Common myeloid progenitor, CD34-positive (primary cell): ENCODE measurements around the gene CACNA1B.

Source experiments
- CTCF ChIA-PET: fragments of 350-600 bp; sonication (Branson Sonifier 250); formaldehyde crosslinking; loops from one replicate; lab custom pipeline; 2021; ENCODE audit warnings: antibody characterized with exemption; lab: Charles Lee
- POLR2A ChIA-PET: fragments of 350-600 bp; sonication (Branson Sonifier 250); formaldehyde crosslinking; loops from one replicate; lab custom pipeline; 2021; ENCODE audit warnings: antibody characterized with exemption; lab: Charles Lee
- DNase-seq, 3 donors: peaks; one replicate each; pipeline versions ENCODE4 v3.0.0 to v3.0.0-alpha.2; 2013
- H3K27ac ChIP-seq, 2 experiments: 1 replicate in 1 of 2; 2 replicates in 1 of 2; pipeline ENCODE4 v1.7.0; 2013; ENCODE audit warnings: inconsistent platforms in 2 of 2, low read length in 2 of 2, mild to moderate bottlenecking in 2 of 2, low read depth in 1 of 2, moderate library complexity in 1 of 2; ENCODE audit not compliant: severe bottlenecking in 2 of 2, insufficient read depth in 1 of 2, poor library complexity in 1 of 2
- H3K27me3 ChIP-seq, 5 experiments: replicated peaks in 2 of 5; 1 replicate in 3 of 5; 2 replicates in 2 of 5; pipeline versions ENCODE4 v1.6.1 to v1.7.0; 2013; ENCODE audit warnings: low read length in 4 of 5, mild to moderate bottlenecking in 2 of 5, moderate library complexity in 2 of 5, inconsistent platforms in 1 of 5; ENCODE audit not compliant: insufficient read depth in 5 of 5, control insufficient read depth in 4 of 5
- H3K36me3 ChIP-seq, 4 experiments: 1 replicate in 2 of 4; 2 replicates in 2 of 4; pipeline versions ENCODE4 v1.6.1 to v1.7.0; 2013; ENCODE audit warnings: low read length in 3 of 4, control low read depth in 1 of 4, mild to moderate bottlenecking in 1 of 4; ENCODE audit not compliant: control insufficient read depth in 4 of 4, insufficient read depth in 4 of 4
- H3K4me1 ChIP-seq, 4 experiments: 1 replicate in 3 of 4; 2 replicates in 1 of 4; pipeline versions ENCODE4 v1.6.1 to v1.7.1; 2013; ENCODE audit warnings: low read length in 3 of 4, mild to moderate bottlenecking in 3 of 4, control low read depth in 1 of 4, inconsistent platforms in 1 of 4, moderate library complexity in 1 of 4; ENCODE audit not compliant: control insufficient read depth in 4 of 4, insufficient read depth in 4 of 4; ENCODE audit errors: control extremely low read depth in 1 of 4
- H3K4me3 ChIP-seq, 7 experiments: 1 replicate in 4 of 7; 2 replicates in 3 of 7; pipeline versions ENCODE4 v1.5.1 to v1.7.0; 2013; ENCODE audit warnings: mild to moderate bottlenecking in 7 of 7, low read length in 6 of 7, moderate library complexity in 6 of 7, inconsistent platforms in 2 of 7, low read depth in 2 of 7, control low read depth in 1 of 7; ENCODE audit not compliant: insufficient read depth in 4 of 7, control insufficient read depth in 1 of 7; ENCODE audit errors: extremely low read depth in 1 of 7
- H3K9me3 ChIP-seq, 5 experiments: 1 replicate in 4 of 5; 2 replicates in 1 of 5; pipeline versions ENCODE4 v1.6.1 to v1.7.1; 2013; ENCODE audit warnings: low read length in 4 of 5, mild to moderate bottlenecking in 2 of 5, inconsistent platforms in 1 of 5, low read depth in 1 of 5, moderate library complexity in 1 of 5; ENCODE audit not compliant: control insufficient read depth in 4 of 5, insufficient read depth in 2 of 5; ENCODE audit errors: control extremely low read depth in 1 of 5
- WGBS: methylation state at CpG from one replicate; pipeline ENCODE4 v1.1.5; 2013; ENCODE audit not compliant: insufficient coverage; 5-methylcytosine and 5-hydroxymethylcytosine counted together

CACNA1B gene

DNA sequence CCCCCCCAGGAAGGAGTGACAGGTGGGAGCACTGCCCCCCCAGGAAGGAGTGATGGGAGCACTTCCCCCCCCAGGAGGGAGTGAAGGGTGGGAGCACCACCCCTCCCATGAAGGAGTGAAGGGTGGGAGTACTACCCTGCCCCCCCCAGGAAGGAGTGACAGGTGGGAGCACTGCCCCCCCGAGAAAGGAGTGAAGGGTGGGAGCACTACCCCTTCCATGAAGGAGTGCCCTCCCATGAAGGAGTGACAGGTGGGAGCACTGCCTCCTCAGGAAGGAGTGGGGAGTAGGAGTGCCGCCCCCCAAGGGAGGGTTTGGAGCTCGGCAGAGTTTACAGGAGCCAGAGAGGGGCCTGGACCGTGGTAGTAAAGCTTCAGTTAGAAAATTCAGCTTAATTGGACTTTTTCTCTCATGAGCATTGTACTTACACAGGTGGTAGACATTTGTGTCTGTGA is 100.7 kb downstream of the CACNA1B start:
- no peak for DNase-seq
- ChIA-PET CTCF (no interaction called here), POLR2A (interaction anchor here (1.1 kb wide), 1 partner anchor 14 kb away, joined by 3 read pairs; no protein-coding TSS in a partner anchor)
- 78% methylated on average over 2 of the region's 4 CpGs for WGBS
- Histone ChIP-seq H3K9me3 (peaks cover 0 to 11% (median 3%) of the 10 kb centered on the region in 5 experiments), H3K27me3 (peaks cover 0 to 2% (median 0%) of the 10 kb centered on the region in 5 experiments), H3K27ac (no peak overlapping the region), H3K4me3 (no peak overlapping the region), H3K36me3 (no peaks in the 10 kb centered on the region), H3K4me1 (no peaks in the 10 kb centered on the region)

DNA sequence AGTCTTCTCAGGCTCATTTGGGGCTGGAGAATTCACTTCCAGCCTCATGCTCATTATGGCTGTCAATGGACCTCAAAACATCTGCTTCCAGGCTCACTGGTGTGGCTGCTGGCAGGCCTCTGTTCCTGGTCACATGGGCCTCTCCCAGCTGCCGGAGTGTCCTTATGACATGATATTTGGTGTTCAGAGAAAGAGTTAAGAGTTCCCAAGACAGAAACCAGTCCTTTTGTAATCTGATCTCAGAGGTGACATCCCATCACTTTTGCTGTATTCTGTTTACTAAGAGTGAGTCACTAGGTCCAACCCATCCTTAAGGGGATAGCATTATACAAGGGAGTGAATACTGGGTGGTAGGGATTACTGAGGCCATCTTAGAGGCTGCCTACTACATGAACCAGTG is 104.6 kb downstream of the CACNA1B start:
- POLR2A ChIA-PET: no interaction called here
- Histone ChIP-seq H3K4me1 (no peaks in the 10 kb centered on the region), H3K27ac (no peak overlapping the region), H3K4me3 (no peak overlapping the region), H3K36me3 (no peaks in the 10 kb centered on the region), H3K27me3 (peaks cover 0 to 8% (median 0%) of the 10 kb centered on the region in 5 experiments), H3K9me3 (peaks cover 0 to 11% (median 3%) of the 10 kb centered on the region in 5 experiments)
- DNase-seq: no peak
- 100% methylated on average over 1 of the region's 1 CpG for WGBS
- CTCF ChIA-PET: no interaction called here

DNA sequence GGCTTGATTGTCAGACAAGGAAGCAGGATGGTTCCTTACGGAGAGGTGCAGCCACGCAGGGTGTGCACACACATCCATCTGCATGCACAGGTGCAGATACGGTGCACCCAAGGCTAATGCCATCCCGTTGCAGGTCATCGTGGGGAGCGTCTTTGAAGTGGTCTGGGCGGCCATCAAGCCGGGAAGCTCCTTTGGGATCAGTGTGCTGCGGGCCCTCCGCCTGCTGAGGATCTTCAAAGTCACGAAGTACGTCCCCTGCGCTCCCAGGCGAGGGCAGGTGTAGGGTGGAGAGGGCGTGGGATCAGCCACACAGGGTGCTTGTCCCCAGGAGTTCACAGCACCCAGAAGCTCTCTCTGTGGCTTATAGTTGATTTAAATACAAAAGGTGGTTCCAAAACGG is 106.4 kb downstream of the CACNA1B start:
- WGBS: 91% methylated on average over 11 of the region's 16 CpGs
- DNase-seq: no peak
- H3K36me3 ChIP-seq: no peaks in the 10 kb centered on the region
- ChIA-PET CTCF (no interaction called here), POLR2A (no interaction called here)
- H3K4me3 ChIP-seq: no peak overlapping the region
- H3K9me3 ChIP-seq: peaks cover 0 to 16% (median 3%) of the 10 kb centered on the region in 5 experiments
- H3K27ac ChIP-seq: no peak overlapping the region
- H3K4me1 ChIP-seq: no peaks in the 10 kb centered on the region
- peaks cover 0 to 16% (median 0%) of the 10 kb centered on the region in 5 experiments for H3K27me3 ChIP-seq

DNA sequence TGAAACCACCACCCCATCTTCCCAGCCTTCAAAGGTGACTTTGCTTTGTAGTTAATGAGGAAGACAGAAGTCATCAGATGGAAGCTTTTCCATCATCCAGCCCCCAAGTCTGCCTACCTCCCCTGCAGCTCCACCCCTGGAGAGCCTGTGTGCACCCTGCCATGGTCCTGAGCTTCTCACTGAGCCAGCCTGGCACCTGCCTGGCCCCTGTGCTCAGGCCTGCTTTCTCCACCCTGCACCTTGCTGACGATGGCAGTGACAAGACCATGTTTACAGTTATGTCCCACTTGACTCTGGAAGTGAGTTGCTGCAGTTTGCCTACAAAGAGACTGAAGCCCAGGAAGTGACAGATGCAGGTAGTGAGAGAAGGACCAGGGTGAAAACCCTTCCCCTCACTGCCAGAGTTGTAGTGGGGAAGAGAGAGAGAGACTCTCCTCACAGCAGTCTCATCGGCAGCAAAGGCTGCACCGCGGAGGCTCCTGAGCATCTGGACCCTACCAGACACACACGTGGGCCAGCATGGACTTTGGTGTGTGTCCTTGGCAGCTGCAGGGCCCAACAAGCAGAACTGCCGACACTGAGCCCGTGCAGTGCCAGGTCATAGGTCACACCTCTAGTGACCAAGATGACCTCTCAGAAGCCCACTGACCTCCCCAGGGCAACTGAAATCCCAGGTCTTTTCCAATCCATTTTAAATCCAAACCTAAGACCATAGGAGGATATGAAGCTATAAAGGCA is 107.1 kb downstream of the CACNA1B start:
- ChIA-PET CTCF (no interaction called here), POLR2A (no interaction called here)
- DNase-seq: no peak
- peaks cover 0 to 16% (median 3%) of the 10 kb centered on the region in 5 experiments for H3K9me3 ChIP-seq
- 100% methylated on average over 1 of the region's 7 CpGs for WGBS
- H3K27ac ChIP-seq: no peak overlapping the region
- H3K27me3 ChIP-seq: peaks cover 0 to 16% (median 0%) of the 10 kb centered on the region in 5 experiments
- H3K36me3 ChIP-seq: no peaks in the 10 kb centered on the region
- H3K4me3 ChIP-seq: no peak overlapping the region
- no peaks in the 10 kb centered on the region for H3K4me1 ChIP-seq

DNA sequence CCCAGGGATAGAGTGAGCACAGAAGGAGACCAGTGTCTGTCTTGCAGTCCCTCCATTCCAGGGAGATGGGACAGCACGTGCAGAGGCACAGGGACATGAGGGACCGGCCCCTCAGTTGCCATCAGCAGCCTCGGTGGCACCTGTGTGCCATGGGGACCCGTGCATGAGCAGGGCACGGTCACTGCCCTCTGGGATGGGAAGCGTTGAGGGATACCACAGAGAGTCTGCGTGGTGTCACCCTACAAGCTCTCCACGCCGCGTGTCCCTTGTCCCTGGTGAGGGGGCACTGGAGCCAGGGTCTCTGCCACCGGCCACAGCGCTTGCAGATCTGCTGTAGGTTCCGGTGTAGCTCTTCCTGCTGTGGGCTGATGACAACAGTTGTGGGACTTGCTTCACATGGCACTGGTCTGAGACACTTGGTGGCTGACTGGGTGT is 108.1 kb downstream of the CACNA1B start:
- Histone ChIP-seq H3K36me3 (no peaks in the 10 kb centered on the region), H3K27ac (no peak overlapping the region), H3K4me3 (no peak overlapping the region), H3K27me3 (peaks cover 0 to 24% (median 0%) of the 10 kb centered on the region in 5 experiments), H3K9me3 (peaks cover 0 to 15% (median 0%) of the 10 kb centered on the region in 5 experiments), H3K4me1 (no peaks in the 10 kb centered on the region)
- ChIA-PET CTCF (interaction anchor here (1.1 kb wide), 1 partner anchor 9 kb away, joined by 4 read pairs; no protein-coding TSS in a partner anchor), POLR2A (no interaction called here)
- DNase-seq: no peak
- 99% methylated on average over 10 of the region's 13 CpGs for WGBS

DNA sequence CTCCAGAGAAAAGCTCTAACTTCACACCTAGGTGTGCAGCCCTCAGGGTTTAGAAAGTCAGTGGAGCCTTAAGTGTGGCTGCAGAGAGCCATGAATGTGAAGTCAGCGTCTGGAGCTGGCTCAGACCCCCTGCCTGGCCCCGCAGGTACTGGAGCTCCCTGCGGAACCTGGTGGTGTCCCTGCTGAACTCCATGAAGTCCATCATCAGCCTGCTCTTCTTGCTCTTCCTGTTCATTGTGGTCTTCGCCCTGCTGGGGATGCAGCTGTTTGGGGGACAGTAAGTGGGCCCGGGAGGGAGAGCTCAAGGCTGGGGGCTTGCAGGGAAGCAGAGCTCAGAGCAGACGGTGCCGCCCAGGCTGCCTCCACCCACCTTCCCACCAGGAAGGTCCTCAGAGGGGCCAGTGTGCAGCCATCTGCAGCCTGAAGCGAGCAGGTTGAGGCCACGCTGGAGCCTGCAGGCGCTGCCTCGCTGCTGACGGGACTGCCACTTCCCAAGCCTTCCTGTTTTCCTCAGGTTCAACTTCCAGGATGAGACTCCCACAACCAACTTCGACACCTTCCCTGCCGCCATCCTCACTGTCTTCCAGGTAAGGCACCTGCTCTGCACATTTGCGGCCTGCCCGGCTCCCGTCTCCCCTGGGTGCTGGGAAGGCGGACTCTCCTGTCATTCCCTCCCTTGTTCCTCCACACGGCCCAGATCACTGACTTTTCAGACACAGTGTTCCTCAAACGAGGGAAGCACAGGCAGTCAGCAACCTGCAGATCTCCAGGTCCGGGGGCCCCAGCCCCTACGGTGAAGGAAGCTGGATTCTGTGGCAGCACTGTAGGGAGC is 108.9 kb downstream of the CACNA1B start:
- Histone ChIP-seq H3K9me3 (peaks cover 0 to 8% (median 0%) of the 10 kb centered on the region in 5 experiments), H3K4me3 (no peak overlapping the region), H3K27me3 (peaks cover 0 to 26% (median 0%) of the 10 kb centered on the region in 5 experiments), H3K36me3 (no peaks in the 10 kb centered on the region), H3K4me1 (no peaks in the 10 kb centered on the region), H3K27ac (no peak overlapping the region)
- CTCF ChIA-PET: interaction anchor here (1.1 kb wide), 1 partner anchor 10 kb away, joined by 4 read pairs; no protein-coding TSS in a partner anchor
- no peak for DNase-seq
- 98% methylated on average over 19 of the region's 22 CpGs for WGBS
- POLR2A ChIA-PET: no interaction called here
